ENCODE measurements around the gene COL4A2.
"Not testable (repeated sequence)": the region's sequence is repeated elsewhere in the genome, so short reads cannot be mapped to it uniquely, and the experiment has no call there.

The COL4A2 gene

GRCh38 chr13:110496281-110496680, 189.2 kb downstream of the COL4A2 start:
- DNase-seq (ENCODE audit: low spot score), result no peak

- no peak for DNase-seq (ENCODE audit: low spot score)
Measured at GRCh38 chr13:110497003-110497402, 189.9 kb downstream of the COL4A2 start.

DNA sequence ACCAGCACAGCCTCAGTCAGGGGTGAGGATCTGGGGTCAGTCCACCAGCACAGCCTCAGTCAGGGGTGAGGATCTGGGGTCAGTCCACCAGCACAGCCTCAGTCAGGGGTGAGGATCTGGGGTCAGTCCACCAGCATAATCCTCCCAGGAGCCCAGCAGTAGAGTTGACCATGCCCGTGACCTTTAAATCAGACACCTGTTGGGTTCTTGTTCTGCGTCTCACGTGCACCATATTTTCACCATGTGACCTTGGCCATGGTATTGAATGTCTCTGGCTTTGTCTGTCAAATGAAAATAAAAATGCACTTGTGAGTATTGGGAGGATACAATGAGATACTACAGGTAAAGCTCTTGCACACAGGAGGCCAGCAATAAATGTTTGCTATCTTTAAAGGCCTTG, 190.8 kb downstream of the COL4A2 start:
- DNase-seq (ENCODE audit: low spot score), result not testable (repeated sequence)

- DNase-seq (ENCODE audit: low spot score), result no peak
Measured at GRCh38 chr13:110498327-110498726, 191.2 kb downstream of the COL4A2 start.

DNA sequence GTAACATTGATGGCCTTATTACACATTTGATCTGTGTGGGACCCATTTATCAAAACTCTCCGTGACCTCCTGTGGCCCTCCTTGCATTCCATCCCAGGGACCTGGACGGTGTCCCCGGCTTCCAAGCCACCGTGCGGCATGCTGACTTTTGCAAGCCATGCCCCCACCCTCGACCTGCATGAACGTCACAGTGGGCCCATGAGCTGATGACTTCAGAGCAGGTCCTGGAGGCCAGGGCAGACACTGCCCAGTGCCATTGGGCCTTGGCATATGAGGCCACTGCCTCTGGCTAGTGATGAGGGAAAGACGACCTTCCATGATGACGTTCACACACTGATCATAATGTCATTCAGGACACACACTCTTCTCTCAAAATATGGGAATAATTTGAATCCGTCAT, 191.7 kb downstream of the COL4A2 start:
- no peak for DNase-seq (ENCODE audit: low spot score)

DNA sequence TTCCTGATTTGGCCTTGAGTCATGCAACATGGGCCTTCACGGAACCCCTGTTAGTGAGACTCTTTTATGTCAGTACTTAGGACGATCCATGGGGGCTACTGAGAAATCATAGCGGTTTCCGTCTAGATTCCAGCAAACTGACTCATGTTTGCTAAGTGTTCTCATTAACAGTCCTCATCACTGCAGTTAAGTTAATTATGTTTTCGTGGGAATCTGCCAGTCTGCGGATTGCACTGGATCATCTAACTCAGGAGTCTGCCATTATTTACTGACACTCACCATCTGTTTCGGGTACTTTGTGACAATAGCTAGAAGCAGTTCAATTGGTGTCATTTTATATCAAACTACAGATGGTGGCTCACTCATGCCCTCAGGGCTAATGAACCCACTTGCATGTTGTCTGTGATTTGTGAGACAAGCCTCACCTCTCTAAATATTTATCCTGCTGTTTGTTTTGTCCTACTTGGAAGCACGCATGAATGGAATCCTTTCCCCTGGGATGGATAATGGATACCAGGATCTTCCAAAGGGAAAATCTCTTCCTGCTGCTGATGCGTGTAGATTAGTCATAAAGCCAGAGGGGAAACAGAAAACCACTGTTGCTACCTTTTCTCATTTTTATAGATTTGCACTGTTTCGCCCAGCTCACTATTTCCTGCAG, 192.7 kb downstream of the COL4A2 start:
- no peak for DNase-seq (ENCODE audit: low spot score)

GRCh38 chr13:110500341-110500740, 193.3 kb downstream of the COL4A2 start:
- DNase-seq (ENCODE audit: low spot score), result no peak

- no peak for DNase-seq (ENCODE audit: low spot score)
Measured at GRCh38 chr13:110501188-110501587, 194.1 kb downstream of the COL4A2 start.

DNA sequence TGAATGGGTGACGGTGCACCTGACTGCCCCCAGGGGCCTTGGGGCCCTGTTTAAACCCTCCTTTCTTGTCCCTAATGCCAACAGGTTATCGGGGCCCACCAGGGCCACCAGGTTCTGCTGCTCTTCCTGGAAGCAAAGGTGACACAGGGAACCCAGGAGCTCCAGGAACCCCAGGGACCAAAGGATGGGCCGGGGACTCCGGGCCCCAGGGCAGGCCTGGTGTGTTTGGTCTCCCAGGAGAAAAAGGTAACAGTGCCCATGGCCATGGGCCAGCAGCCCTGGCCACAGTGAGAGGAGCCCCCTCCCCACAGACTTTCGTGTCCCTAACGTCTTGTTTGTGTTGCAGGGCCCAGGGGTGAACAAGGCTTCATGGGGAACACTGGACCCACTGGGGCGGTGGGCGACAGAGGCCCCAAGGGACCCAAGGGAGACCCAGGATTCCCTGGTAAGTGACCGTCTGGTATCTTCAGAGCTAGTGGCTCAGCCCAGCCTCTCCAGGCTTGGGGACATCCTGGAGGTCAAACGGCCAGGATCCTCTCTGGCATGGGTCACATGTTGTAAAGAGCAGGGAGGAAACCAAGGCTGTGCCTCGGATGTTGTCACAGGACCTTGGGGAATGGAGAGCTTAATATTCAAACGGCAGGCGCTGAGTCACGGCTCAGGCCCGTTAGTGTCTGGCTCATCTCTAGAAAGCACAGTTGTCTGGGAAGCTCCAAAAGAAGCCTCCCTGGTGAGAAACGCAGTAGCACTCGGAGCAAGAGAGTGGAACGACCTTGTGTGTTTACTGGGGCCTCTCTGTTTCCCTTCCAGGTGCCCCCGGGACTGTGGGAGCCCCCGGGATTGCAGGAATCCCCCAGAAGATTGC, 196.2 kb downstream of the COL4A2 start:
- no peak for DNase-seq (ENCODE audit: low spot score)

DNA sequence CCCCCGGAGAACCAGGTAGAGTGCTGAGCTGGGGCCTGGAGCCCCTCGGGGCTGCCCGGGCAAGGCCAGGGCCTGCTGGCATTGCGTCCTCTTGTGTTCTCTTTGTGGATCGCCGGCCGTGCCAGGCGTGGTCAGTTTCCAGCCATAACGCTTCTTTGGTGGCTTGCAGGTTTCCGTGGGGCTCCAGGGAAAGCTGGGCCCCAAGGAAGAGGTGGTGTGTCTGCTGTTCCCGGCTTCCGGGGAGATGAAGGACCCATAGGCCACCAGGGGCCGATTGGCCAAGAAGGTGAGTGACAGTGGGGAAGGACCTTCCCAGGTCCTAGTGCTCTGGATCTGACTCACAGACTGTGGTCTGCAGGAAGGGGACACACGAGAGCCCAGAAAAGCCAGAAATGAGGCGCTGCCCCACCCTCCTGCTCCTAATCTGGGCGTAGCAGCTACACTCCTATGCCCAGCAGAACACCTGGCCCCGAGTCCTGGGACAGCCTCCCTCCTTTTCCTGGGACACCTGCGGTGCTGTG, 197.0 kb downstream of the COL4A2 start:
- no peak for DNase-seq (ENCODE audit: low spot score)

DNA sequence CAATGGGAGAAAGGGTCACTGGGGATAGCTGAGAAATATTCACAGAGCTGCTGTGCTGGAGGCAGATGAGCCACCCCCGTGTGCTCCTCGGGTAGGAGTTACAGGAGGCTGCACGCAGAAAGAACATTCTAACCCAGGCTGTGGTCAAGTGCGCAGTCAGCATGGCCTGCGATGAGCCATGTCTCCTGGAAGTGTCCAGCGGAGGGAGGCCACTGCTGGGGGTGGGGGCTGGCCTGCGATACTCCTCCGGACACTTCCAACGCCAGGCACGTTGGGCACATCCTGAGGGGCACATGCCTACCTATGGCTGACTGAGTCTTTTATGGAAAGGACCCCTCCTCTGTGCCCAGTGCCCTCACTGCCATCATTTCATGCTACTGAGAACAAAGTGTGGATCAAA, 198.5 kb downstream of the COL4A2 start:
- no peak for DNase-seq (ENCODE audit: low spot score)

DNA sequence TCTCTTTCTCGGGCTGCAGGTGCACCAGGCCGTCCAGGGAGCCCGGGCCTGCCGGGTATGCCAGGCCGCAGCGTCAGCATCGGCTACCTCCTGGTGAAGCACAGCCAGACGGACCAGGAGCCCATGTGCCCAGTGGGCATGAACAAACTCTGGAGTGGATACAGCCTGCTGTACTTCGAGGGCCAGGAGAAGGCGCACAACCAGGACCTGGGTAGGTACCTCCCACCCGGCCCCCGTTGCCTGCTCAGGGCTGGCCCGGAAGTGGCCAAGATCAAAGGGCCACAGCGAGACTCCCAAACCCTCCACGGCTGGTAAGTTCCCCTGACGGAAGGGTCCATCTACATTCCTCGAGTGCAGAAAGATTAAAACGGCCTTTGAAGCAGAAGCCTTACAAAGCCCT, 199.3 kb downstream of the COL4A2 start:
- no peak for DNase-seq (ENCODE audit: low spot score)

- DNase-seq (ENCODE audit: low spot score), result no peak
Measured at GRCh38 chr13:110506859-110507566, 199.9 kb downstream of the COL4A2 start.

GRCh38 chr13:110507678-110508381, 200.7 kb downstream of the COL4A2 start:
- DNase-seq (ENCODE audit: low spot score), result no peak

DNA sequence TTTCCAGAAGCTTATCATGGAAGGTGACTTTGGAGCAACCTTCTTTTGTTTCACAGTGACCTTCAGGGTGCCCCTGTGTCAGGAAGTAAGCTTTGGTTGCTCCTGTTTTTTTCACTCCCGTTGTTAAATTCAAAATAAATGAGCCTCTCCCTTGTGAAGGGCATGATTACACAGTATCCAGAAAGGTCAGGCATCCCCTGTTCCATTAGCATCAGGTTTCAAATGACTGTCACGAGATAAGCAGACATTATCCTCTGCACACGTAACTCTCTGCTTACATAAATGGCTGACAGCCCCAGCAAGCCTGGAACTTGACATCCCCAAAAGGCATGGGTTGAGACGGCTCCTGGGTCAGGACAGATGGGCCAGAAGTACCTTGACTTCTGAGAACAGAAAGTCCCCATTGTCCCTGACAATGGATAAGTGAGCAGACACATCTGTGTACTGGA, 202.4 kb downstream of the COL4A2 start:
- no peak for DNase-seq (ENCODE audit: low spot score)

- DNase-seq (ENCODE audit: low spot score), result no peak
Measured at GRCh38 chr13:110509971-110510786, 203.1 kb downstream of the COL4A2 start.

DNA sequence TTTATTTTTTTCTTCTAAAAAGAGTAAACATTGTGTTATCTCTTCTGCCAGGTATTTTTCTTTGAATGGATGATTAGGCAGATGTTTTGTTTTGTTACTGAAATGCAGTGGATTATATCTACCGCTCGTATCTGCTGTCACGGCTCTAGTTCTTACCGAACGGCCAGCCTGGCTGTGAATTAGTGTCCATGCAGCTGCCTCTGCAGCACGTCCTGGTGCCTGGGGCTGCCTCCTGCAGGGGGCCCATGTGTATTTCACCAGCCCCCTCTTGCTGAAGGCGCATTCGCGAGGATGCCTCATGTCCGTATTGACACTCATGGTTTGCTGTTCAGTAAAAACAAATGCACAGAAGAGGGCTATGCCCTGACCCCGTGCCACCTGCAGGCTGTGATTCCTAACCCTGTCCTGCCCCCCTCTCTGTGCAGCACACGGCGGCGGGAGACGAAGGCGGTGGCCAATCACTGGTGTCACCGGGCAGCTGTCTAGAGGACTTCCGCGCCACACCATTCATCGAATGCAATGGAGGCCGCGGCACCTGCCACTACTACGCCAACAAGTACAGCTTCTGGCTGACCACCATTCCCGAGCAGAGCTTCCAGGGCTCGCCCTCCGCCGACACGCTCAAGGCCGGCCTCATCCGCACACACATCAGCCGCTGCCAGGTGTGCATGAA, 204.6 kb downstream of the COL4A2 start:
- no peak for DNase-seq (ENCODE audit: low spot score)

- DNase-seq (ENCODE audit: low spot score), result no peak
Measured at GRCh38 chr13:110512198-110512740, 205.2 kb downstream of the COL4A2 start.

DNA sequence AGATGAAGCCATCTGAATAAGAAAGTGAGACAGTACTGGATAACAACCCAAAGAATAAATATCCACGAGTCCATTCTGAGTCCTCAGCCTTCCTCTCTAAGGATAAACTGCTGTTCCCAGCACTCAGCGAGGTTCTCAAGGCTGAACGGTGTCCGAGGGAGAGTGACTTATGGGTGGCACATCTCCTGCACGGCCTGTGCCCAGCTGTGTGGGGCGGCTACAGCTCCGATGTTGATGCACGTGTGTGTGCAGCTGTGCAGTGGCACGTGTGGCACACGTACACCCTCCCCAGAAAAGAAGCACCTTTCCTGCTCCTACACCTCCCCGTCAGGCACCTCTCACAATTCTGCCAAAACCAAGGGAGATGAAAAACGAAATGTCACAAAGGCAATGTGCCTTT, 209.4 kb downstream of the COL4A2 start:
- DNase-seq (ENCODE audit: low spot score), result no peak

Data from hematopoietic multipotent progenitor cell treated with erythropoietin and hydrocortisone succinate and interleukin-3 and kit ligand, for 15 days (in vitro differentiated cells).